H9 (cell line): ENCODE results near the gene COL4A2. TPM values are rescaled to one million over a fixed set of nuclear protein-coding genes. Genes with fewer than 3 reads are reported as not detected.

Experiments
- DNase-seq: peaks from one replicate; pipeline ENCODE4 v3.0.0-alpha.2; 2017
- H2AFZ ChIP-seq: one replicate; pipeline ENCODE4 v1.6.1; 2013; ENCODE audit warnings: mild to moderate bottlenecking, low read length, control low read depth, moderate library complexity
- H2AK5ac ChIP-seq: 2 replicates; pipeline ENCODE4 v1.6.1; 2013; ENCODE audit warnings: low read length, control low read depth, mixed read lengths; ENCODE audit not compliant: insufficient read length
- H2BK120ac ChIP-seq: one replicate; pipeline ENCODE4 v1.6.1; 2013; ENCODE audit warnings: low read depth, mild to moderate bottlenecking, low read length, control low read depth, inconsistent platforms; ENCODE audit not compliant: poor library complexity, severe bottlenecking
- H2BK12ac ChIP-seq: 2 replicates; pipeline ENCODE4 v1.6.1; 2013; ENCODE audit warnings: low read length, control low read depth, mixed read lengths, low read depth; ENCODE audit not compliant: insufficient read length
- H2BK15ac ChIP-seq: 2 replicates; pipeline ENCODE4 v1.6.1; 2013; ENCODE audit warnings: low read depth, low read length, control low read depth
- H2BK20ac ChIP-seq: one replicate; pipeline ENCODE4 v1.6.1; 2013; ENCODE audit warnings: low read depth, mild to moderate bottlenecking, low read length, control low read depth, inconsistent platforms; ENCODE audit not compliant: poor library complexity, severe bottlenecking
- H2BK5ac ChIP-seq: 2 replicates; pipeline ENCODE4 v1.6.1; 2013; ENCODE audit warnings: low read length, control low read depth, mixed read lengths; ENCODE audit not compliant: insufficient read length
- H3K14ac ChIP-seq: 2 replicates; pipeline ENCODE4 v1.6.1; 2013; ENCODE audit warnings: low read length, control low read depth; ENCODE audit not compliant: insufficient read depth
- H3K18ac ChIP-seq: 2 replicates; pipeline ENCODE4 v1.6.1; 2013; ENCODE audit warnings: low read depth, mild to moderate bottlenecking, mixed read lengths, low read length, control low read depth; ENCODE audit not compliant: insufficient read length
- H3K23ac ChIP-seq: 2 replicates; pipeline ENCODE4 v1.6.1; 2013; ENCODE audit warnings: low read length, control low read depth, mixed read lengths, low read depth; ENCODE audit not compliant: insufficient read length
- H3K23me2 ChIP-seq: 2 replicates; pipeline ENCODE4 v1.6.1; 2013; ENCODE audit warnings: low read depth, mild to moderate bottlenecking, mixed read lengths, low read length, control low read depth; ENCODE audit not compliant: insufficient read length, poor library complexity, severe bottlenecking
- H3K27ac ChIP-seq: 2 replicates; pipeline ENCODE4 v1.5.1; 2013; ENCODE audit warnings: low read length, control low read depth, mixed read lengths, low read depth; ENCODE audit not compliant: insufficient read length
- H3K27me3 ChIP-seq: 2 replicates; pipeline ENCODE4 v1.6.1; 2013; ENCODE audit warnings: low read length, control low read depth, inconsistent platforms; ENCODE audit not compliant: insufficient read depth
- H3K4ac ChIP-seq: 2 replicates; pipeline ENCODE4 v1.6.1; 2013; ENCODE audit warnings: low read depth, mild to moderate bottlenecking, control low read depth, inconsistent platforms, low read length, moderate library complexity
- H3K4me1 ChIP-seq: 2 replicates; pipeline ENCODE4 v1.6.1; 2013; ENCODE audit warnings: low read length, control low read depth, inconsistent platforms; ENCODE audit not compliant: insufficient read depth
- H3K4me2 ChIP-seq: 2 replicates; pipeline ENCODE4 v1.6.1; 2013; ENCODE audit warnings: low read length, control low read depth, mixed read lengths; ENCODE audit not compliant: insufficient read length, insufficient read depth
- H3K56ac ChIP-seq: 2 replicates; pipeline ENCODE4 v1.6.1; 2013; ENCODE audit warnings: low read depth, mild to moderate bottlenecking, mixed read lengths, low read length, control low read depth; ENCODE audit not compliant: insufficient read length
- H3K79me1 ChIP-seq: 2 replicates; pipeline ENCODE4 v1.6.1; 2013; ENCODE audit warnings: low read depth, mild to moderate bottlenecking, moderate library complexity, low read length, control low read depth, inconsistent platforms; ENCODE audit not compliant: insufficient read depth, poor library complexity, severe bottlenecking
- H3K79me2 ChIP-seq: 2 replicates; pipeline ENCODE4 v1.6.1; 2013; ENCODE audit warnings: low read length, control low read depth, inconsistent platforms; ENCODE audit not compliant: insufficient read depth
- H3K9ac ChIP-seq: 2 replicates; pipeline ENCODE4 v1.6.1; 2013; ENCODE audit warnings: low read length, control low read depth, mixed read lengths; ENCODE audit not compliant: insufficient read length; ENCODE audit errors: extremely low read depth
- H3K9me3 ChIP-seq: one replicate; pipeline ENCODE4 v1.6.1; 2013; ENCODE audit warnings: low read depth, low read length, inconsistent platforms; ENCODE audit not compliant: control insufficient read depth
- H3T11ph ChIP-seq: one replicate; pipeline ENCODE4 v1.6.1; 2013; ENCODE audit warnings: mild to moderate bottlenecking, low read length, control low read depth, inconsistent platforms
- H4K20me1 ChIP-seq: one replicate; pipeline ENCODE4 v1.6.1; 2013; ENCODE audit not compliant: control insufficient read depth, insufficient read length, insufficient read depth
- H4K5ac ChIP-seq: 2 replicates; pipeline ENCODE4 v1.6.1; 2013; ENCODE audit warnings: low read depth, mild to moderate bottlenecking, mixed read lengths, low read length, control low read depth; ENCODE audit not compliant: insufficient read length
- H4K8ac ChIP-seq: replicated peaks from 2 replicates; pipeline ENCODE4 v1.6.1; 2013; ENCODE audit warnings: low read length, control low read depth, mixed read lengths, low read depth; ENCODE audit not compliant: insufficient read length
- H4K91ac ChIP-seq: 2 replicates; pipeline ENCODE4 v1.6.1; 2013; ENCODE audit warnings: low read depth, mild to moderate bottlenecking, moderate library complexity, mixed read lengths, low read length, control low read depth; ENCODE audit not compliant: insufficient read length
- H3K27ac Mint-ChIP-seq, 3 experiments: 2 replicates in 2 of 3; 3 replicates in 1 of 3; pipeline ENCODE4 v1.8.0; 2020 to 2021; ENCODE audit warnings: mixed read lengths in 3 of 3, mild to moderate bottlenecking in 1 of 3, moderate library complexity in 1 of 3
- H3K27me3 Mint-ChIP-seq: 2 replicates; pipeline ENCODE4 v1.8.0; 2021; ENCODE audit warnings: low read depth, mild to moderate bottlenecking, moderate library complexity, mixed read lengths
- H3K36me3 Mint-ChIP-seq, 3 experiments: 2 replicates in 2 of 3; 3 replicates in 1 of 3; pipeline ENCODE4 v1.8.0; 2020 to 2021; ENCODE audit warnings: low read depth in 3 of 3, mixed read lengths in 3 of 3; ENCODE audit not compliant: insufficient read depth in 1 of 3
- H3K4me1 Mint-ChIP-seq, 2 experiments: 2 replicates each; pipeline ENCODE4 v1.8.0; 2020; ENCODE audit warnings: mixed read lengths in 2 of 2
- H3K4me3 Mint-ChIP-seq, 2 experiments: 2 replicates in 1 of 2; 3 replicates in 1 of 2; pipeline ENCODE4 v1.8.0; 2020 to 2021; ENCODE audit warnings: mild to moderate bottlenecking in 2 of 2, mixed read lengths in 2 of 2, moderate library complexity in 1 of 2
- H3K9me3 Mint-ChIP-seq, 2 experiments: 2 replicates in 1 of 2; 3 replicates in 1 of 2; pipeline ENCODE4 v1.8.0; 2020; ENCODE audit warnings: mild to moderate bottlenecking in 2 of 2, mixed read lengths in 2 of 2, moderate library complexity in 1 of 2
- CTCF ChIP-seq: fragments of 200-600 bp; sonication (generic); conservative IDR thresholded peaks from 3 replicates; pipeline ENCODE4 v1.8.0; 2021; ENCODE audit warnings: antibody characterized with exemption, mild to moderate bottlenecking
- WGBS: extraction: QIAGEN DNeasy Blood & Tissue Kit; methylation state at CpG from one replicate; pipeline ENCODE4 v1.1.7; 2013; ENCODE audit warnings: missing lambda C conversion rate, low lambda C conversion rate, mixed read lengths; ENCODE audit not compliant: insufficient read length; ENCODE audit errors: extremely low coverage; 5-methylcytosine and 5-hydroxymethylcytosine counted together
- total RNA-seq: library from RNA; stranded (reverse); gene quantifications from 2 replicates; pipeline ENCODE4 v1.2.1, GENCODE V29; 2021

Gene COL4A2
- total RNA-seq, 1 experiment from 2014 or later: 76.5 TPM

GRCh38 chr13:110299283-110299840, 7.7 kb upstream of the COL4A2 start:
- Histone ChIP-seq H3K18ac (no peak overlapping the region), H2BK15ac (no peak overlapping the region), H4K5ac (no peak overlapping the region), H3K79me2 (peaks cover 2% of the 10 kb centered on the region; the same call in 1 of the 2 replicates), H3K4me2 (no peak overlapping the region), H3K4ac (no peak overlapping the region), H3K23ac (no peak overlapping the region), H3K23me2 (no peaks in the 10 kb centered on the region), H3K27me3 (no peaks in the 10 kb centered on the region), H2BK5ac (no peak overlapping the region), H4K91ac (no peak overlapping the region), H4K20me1 (no peaks in the 10 kb centered on the region), H3K9ac (no peak overlapping the region), H4K8ac (no peak overlapping the region), H2AFZ (no peak overlapping the region), H3K79me1 (no peaks in the 10 kb centered on the region), H3T11ph (no peak overlapping the region), H2BK20ac (no peak overlapping the region), H2BK120ac (no peak overlapping the region), H3K4me1 (no peaks in the 10 kb centered on the region; the same call in 1 of the 2 replicates), H3K14ac (no peak overlapping the region), H2BK12ac (no peak overlapping the region), H3K27ac (no peak overlapping the region), H3K56ac (no peak overlapping the region), H2AK5ac (no peak overlapping the region), H3K9me3 (no peaks in the 10 kb centered on the region)
- Mint-ChIP-seq H3K27me3 (peaks cover 7% of the 10 kb centered on the region), H3K4me1 (peaks cover 31 to 38% of the 10 kb centered on the region in 2 experiments), H3K9me3 (no peaks in the 10 kb centered on the region), H3K36me3 (peaks cover 0 to 2% (median 2%) of the 10 kb centered on the region in 3 experiments; a peak in 5 of 7 replicates), H3K27ac (no peak overlapping the region), H3K4me3 (no peak overlapping the region)
- DNase-seq: no peak
- WGBS: no CpG with 5 or more reads among the region's 10 CpGs
- TF ChIP-seq CTCF: no peak
